Liver (tissue), 3 donors: ENCODE measurements around the gene SPAG16.

Experiments used
- JUND ChIP-seq, 2 donors: IDR thresholded peaks; 2 replicates each; pipeline ENCODE4 v1.6.1; 2016; ENCODE audit warnings: antibody characterized with exemption in 2 of 2
- TAF1 ChIP-seq: conservative IDR thresholded peaks from 2 replicates; pipeline ENCODE4 v1.6.1; 2016; ENCODE audit warnings: antibody characterized with exemption, mild to moderate bottlenecking
- TF ChIP-seq, protein P1 (sequence below): fragments of 150-350 bp; IDR thresholded peaks from 2 replicates; pipeline ENCODE4 v1.5.1; 2017; ENCODE audit warnings: improper control_type of control experiment, low read depth, low read length; ENCODE audit not compliant: missing input control
- donor health status: healthy.
- donor health status: healthy.

DNA sequence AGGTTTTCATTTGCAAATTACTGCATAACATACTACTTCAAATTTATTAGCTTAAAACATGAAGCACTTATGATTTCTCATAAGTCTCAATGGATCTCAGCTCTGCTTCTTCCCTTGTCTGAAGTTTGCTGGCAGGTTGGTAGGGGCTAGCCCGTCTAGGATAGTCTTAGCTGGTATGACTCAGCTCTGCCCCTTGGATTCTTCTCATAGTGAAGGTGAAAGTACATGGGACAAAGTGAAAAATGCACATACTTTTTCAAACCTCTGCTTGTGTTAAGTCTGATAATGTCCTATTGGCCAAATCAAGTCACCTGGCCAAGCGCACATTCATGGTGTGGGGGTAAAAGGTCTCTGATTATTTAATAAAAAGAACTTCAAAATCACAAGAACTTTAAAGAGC lies 941.8 kb downstream of the SPAG16 start:
- no peak for TF ChIP-seq JUND (IDR thresholded peaks at IDR 0.05)
- TF ChIP-seq, protein P1, sequence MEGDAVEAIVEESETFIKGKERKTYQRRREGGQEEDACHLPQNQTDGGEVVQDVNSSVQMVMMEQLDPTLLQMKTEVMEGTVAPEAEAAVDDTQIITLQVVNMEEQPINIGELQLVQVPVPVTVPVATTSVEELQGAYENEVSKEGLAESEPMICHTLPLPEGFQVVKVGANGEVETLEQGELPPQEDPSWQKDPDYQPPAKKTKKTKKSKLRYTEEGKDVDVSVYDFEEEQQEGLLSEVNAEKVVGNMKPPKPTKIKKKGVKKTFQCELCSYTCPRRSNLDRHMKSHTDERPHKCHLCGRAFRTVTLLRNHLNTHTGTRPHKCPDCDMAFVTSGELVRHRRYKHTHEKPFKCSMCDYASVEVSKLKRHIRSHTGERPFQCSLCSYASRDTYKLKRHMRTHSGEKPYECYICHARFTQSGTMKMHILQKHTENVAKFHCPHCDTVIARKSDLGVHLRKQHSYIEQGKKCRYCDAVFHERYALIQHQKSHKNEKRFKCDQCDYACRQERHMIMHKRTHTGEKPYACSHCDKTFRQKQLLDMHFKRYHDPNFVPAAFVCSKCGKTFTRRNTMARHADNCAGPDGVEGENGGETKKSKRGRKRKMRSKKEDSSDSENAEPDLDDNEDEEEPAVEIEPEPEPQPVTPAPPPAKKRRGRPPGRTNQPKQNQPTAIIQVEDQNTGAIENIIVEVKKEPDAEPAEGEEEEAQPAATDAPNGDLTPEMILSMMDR, result no peak
- TF ChIP-seq TAF1, result no peak
